ENCODE results near the gene FOXN3.

Gene FOXN3

GRCh38 chr14:89455412-89455811 is 38.4 kb upstream of the FOXN3 start:
- Histone ChIP-seq H3K4me1 (ENCODE audit: control extremely low read depth in 1 of 4, control insufficient read depth in 4 of 4, insufficient read depth in 4 of 4, low read length in 3 of 4) (peaks cover 1 to 21% (median 10%) of the 10 kb centered on the region in 4 experiments), H3K27me3 (replicated peaks in 2 of 5; ENCODE audit: control insufficient read depth in 4 of 5, insufficient read depth in 5 of 5, low read length in 4 of 5) (no peaks in the 10 kb centered on the region), H3K27ac (ENCODE audit: insufficient read depth in 1 of 2, low read depth in 1 of 2, low read length in 2 of 2, poor library complexity in 1 of 2, severe bottlenecking in 2 of 2) (no peak overlapping the region), H3K9me3 (ENCODE audit: control extremely low read depth in 1 of 5, control insufficient read depth in 4 of 5, insufficient read depth in 2 of 5, low read depth in 1 of 5, low read length in 4 of 5) (no peaks in the 10 kb centered on the region), H3K36me3 (ENCODE audit: control insufficient read depth in 4 of 4, insufficient read depth in 4 of 4, low read length in 3 of 4) (peaks cover 0 to 6% (median 5%) of the 10 kb centered on the region in 4 experiments), H3K4me3 (ENCODE audit: control insufficient read depth in 1 of 7, extremely low read depth in 1 of 7, insufficient read depth in 4 of 7, low read depth in 2 of 7, low read length in 6 of 7) (peak overlapping the region in 1 of 7 experiments; percentile 7)
- 18% methylated on average over 8 of the region's 9 CpGs for WGBS (ENCODE audit: insufficient coverage)
- DNase-seq, result peak in 2 of 3 donors; percentile 40 to 60
- ChIA-PET POLR2A (interaction anchor here (0.6 kb wide), 1 partner anchor 26 kb away, joined by 6 read pairs; no protein-coding TSS in a partner anchor), CTCF (interaction anchor here (1.2 to 2.4 kb wide), 3 partner anchors 9 to 174 kb away, joined by 3 to 8 read pairs (median 3); no protein-coding TSS in a partner anchor)

- WGBS (ENCODE audit: insufficient coverage), result 89% methylated on average over 9 of the region's 10 CpGs
- H3K9me3 ChIP-seq (ENCODE audit: control extremely low read depth in 1 of 5, control insufficient read depth in 4 of 5, insufficient read depth in 2 of 5, low read depth in 1 of 5, low read length in 4 of 5), result no peaks in the 10 kb centered on the region
- ChIA-PET CTCF (interaction anchor here (1.3 to 2.4 kb wide), 3 partner anchors 9 to 49 kb away, joined by 3 to 8 read pairs (median 4); no protein-coding TSS in a partner anchor), POLR2A (interaction anchor here (1.1 kb wide), 1 partner anchor 10 kb away, joined by 3 read pairs; no protein-coding TSS in a partner anchor)
- no peaks in the 10 kb centered on the region for H3K27me3 ChIP-seq (replicated peaks in 2 of 5; ENCODE audit: control insufficient read depth in 4 of 5, insufficient read depth in 5 of 5, low read length in 4 of 5)
- H3K27ac ChIP-seq (ENCODE audit: insufficient read depth in 1 of 2, low read depth in 1 of 2, low read length in 2 of 2, poor library complexity in 1 of 2, severe bottlenecking in 2 of 2), result no peak overlapping the region
- DNase-seq, result no peak
- H3K4me3 ChIP-seq (ENCODE audit: control insufficient read depth in 1 of 7, extremely low read depth in 1 of 7, insufficient read depth in 4 of 7, low read depth in 2 of 7, low read length in 6 of 7), result peak overlapping the region in 1 of 7 experiments; percentile 7
- H3K36me3 ChIP-seq (ENCODE audit: control insufficient read depth in 4 of 4, insufficient read depth in 4 of 4, low read length in 3 of 4), result peaks cover 0 to 6% (median 5%) of the 10 kb centered on the region in 4 experiments
- peaks cover 1 to 21% (median 10%) of the 10 kb centered on the region in 4 experiments for H3K4me1 ChIP-seq (ENCODE audit: control extremely low read depth in 1 of 4, control insufficient read depth in 4 of 4, insufficient read depth in 4 of 4, low read length in 3 of 4)
Measured at GRCh38 chr14:89454996-89455395, 38.0 kb upstream of the FOXN3 start.

- Histone ChIP-seq H3K9me3 (ENCODE audit: control extremely low read depth in 1 of 5, control insufficient read depth in 4 of 5, insufficient read depth in 2 of 5, low read depth in 1 of 5, low read length in 4 of 5) (no peaks in the 10 kb centered on the region), H3K27me3 (replicated peaks in 2 of 5; ENCODE audit: control insufficient read depth in 4 of 5, insufficient read depth in 5 of 5, low read length in 4 of 5) (no peaks in the 10 kb centered on the region), H3K27ac (ENCODE audit: insufficient read depth in 1 of 2, low read depth in 1 of 2, low read length in 2 of 2, poor library complexity in 1 of 2, severe bottlenecking in 2 of 2) (no peak overlapping the region), H3K4me1 (ENCODE audit: control extremely low read depth in 1 of 4, control insufficient read depth in 4 of 4, insufficient read depth in 4 of 4, low read length in 3 of 4) (peaks cover 0 to 21% (median 10%) of the 10 kb centered on the region in 4 experiments), H3K36me3 (ENCODE audit: control insufficient read depth in 4 of 4, insufficient read depth in 4 of 4, low read length in 3 of 4) (peaks cover 0 to 6% (median 5%) of the 10 kb centered on the region in 4 experiments), H3K4me3 (ENCODE audit: control insufficient read depth in 1 of 7, extremely low read depth in 1 of 7, insufficient read depth in 4 of 7, low read depth in 2 of 7, low read length in 6 of 7) (no peak overlapping the region)
- no peak for DNase-seq
- ChIA-PET POLR2A (no interaction called here), CTCF (interaction anchor here (1.0 to 2.1 kb wide), 4 partner anchors 14 to 148 kb away, joined by 3 to 5 read pairs (median 4); no protein-coding TSS in a partner anchor)
- 97% methylated on average over 5 of the region's 9 CpGs for WGBS (ENCODE audit: insufficient coverage)
Measured at GRCh38 chr14:89452281-89452680, 35.2 kb upstream of the FOXN3 start.

GRCh38 chr14:89451229-89451628 is 34.2 kb upstream of the FOXN3 start:
- Histone ChIP-seq H3K36me3 (ENCODE audit: control insufficient read depth in 4 of 4, insufficient read depth in 4 of 4, low read length in 3 of 4) (peaks cover 0 to 6% (median 3%) of the 10 kb centered on the region in 4 experiments), H3K9me3 (ENCODE audit: control extremely low read depth in 1 of 5, control insufficient read depth in 4 of 5, insufficient read depth in 2 of 5, low read depth in 1 of 5, low read length in 4 of 5) (no peaks in the 10 kb centered on the region), H3K4me3 (ENCODE audit: control insufficient read depth in 1 of 7, extremely low read depth in 1 of 7, insufficient read depth in 4 of 7, low read depth in 2 of 7, low read length in 6 of 7) (no peak overlapping the region), H3K27ac (ENCODE audit: insufficient read depth in 1 of 2, low read depth in 1 of 2, low read length in 2 of 2, poor library complexity in 1 of 2, severe bottlenecking in 2 of 2) (no peak overlapping the region), H3K4me1 (ENCODE audit: control extremely low read depth in 1 of 4, control insufficient read depth in 4 of 4, insufficient read depth in 4 of 4, low read length in 3 of 4) (peaks cover 2 to 28% (median 15%) of the 10 kb centered on the region in 4 experiments), H3K27me3 (replicated peaks in 2 of 5; ENCODE audit: control insufficient read depth in 4 of 5, insufficient read depth in 5 of 5, low read length in 4 of 5) (no peaks in the 10 kb centered on the region)
- POLR2A ChIA-PET, result no interaction called here
- no peak for DNase-seq
- CTCF ChIA-PET, result interaction anchor here (1.9 to 2.1 kb wide), 2 partner anchors 14 to 15 kb away, joined by 4 to 5 read pairs; no protein-coding TSS in a partner anchor
- 100% methylated on average over 9 of the region's 9 CpGs for WGBS (ENCODE audit: insufficient coverage)

- peaks cover 12 to 48% (median 39%) of the 10 kb centered on the region in 4 experiments for H3K4me1 ChIP-seq (ENCODE audit: control extremely low read depth in 1 of 4, control insufficient read depth in 4 of 4, insufficient read depth in 4 of 4, low read length in 3 of 4)
- WGBS (ENCODE audit: insufficient coverage), result 34% methylated on average over 7 of the region's 14 CpGs
- no peak overlapping the region for H3K27ac ChIP-seq (ENCODE audit: insufficient read depth in 1 of 2, low read depth in 1 of 2, low read length in 2 of 2, poor library complexity in 1 of 2, severe bottlenecking in 2 of 2)
- peak; percentile 46 to 75 (median 65) for DNase-seq
- peaks cover 0 to 6% (median 2%) of the 10 kb centered on the region in 4 experiments for H3K36me3 ChIP-seq (ENCODE audit: control insufficient read depth in 4 of 4, insufficient read depth in 4 of 4, low read length in 3 of 4)
- ChIA-PET POLR2A (interaction anchor here (0.6 kb wide), 1 partner anchor 1491 kb away, joined by 3 read pairs; no protein-coding TSS in a partner anchor), CTCF (interaction anchor here (0.7 to 1.5 kb wide), 3 partner anchors 12 to 139 kb away, joined by 3 read pairs; no protein-coding TSS in a partner anchor)
- H3K9me3 ChIP-seq (ENCODE audit: control extremely low read depth in 1 of 5, control insufficient read depth in 4 of 5, insufficient read depth in 2 of 5, low read depth in 1 of 5, low read length in 4 of 5), result no peaks in the 10 kb centered on the region
- peak overlapping the region in 1 of 7 experiments; percentile 33 for H3K4me3 ChIP-seq (ENCODE audit: control insufficient read depth in 1 of 7, extremely low read depth in 1 of 7, insufficient read depth in 4 of 7, low read depth in 2 of 7, low read length in 6 of 7)
- no peaks in the 10 kb centered on the region for H3K27me3 ChIP-seq (replicated peaks in 2 of 5; ENCODE audit: control insufficient read depth in 4 of 5, insufficient read depth in 5 of 5, low read length in 4 of 5)
Measured at GRCh38 chr14:89447182-89447944, 30.3 kb upstream of the FOXN3 start.

- peaks cover 12 to 54% (median 40%) of the 10 kb centered on the region in 4 experiments for H3K4me1 ChIP-seq (ENCODE audit: control extremely low read depth in 1 of 4, control insufficient read depth in 4 of 4, insufficient read depth in 4 of 4, low read length in 3 of 4)
- no peaks in the 10 kb centered on the region for H3K36me3 ChIP-seq (ENCODE audit: control insufficient read depth in 4 of 4, insufficient read depth in 4 of 4, low read length in 3 of 4)
- ChIA-PET POLR2A (no interaction called here), CTCF (no interaction called here)
- WGBS (ENCODE audit: insufficient coverage), result 100% methylated on average over 2 of the region's 4 CpGs
- no peak overlapping the region for H3K27ac ChIP-seq (ENCODE audit: insufficient read depth in 1 of 2, low read depth in 1 of 2, low read length in 2 of 2, poor library complexity in 1 of 2, severe bottlenecking in 2 of 2)
- peak; percentile 30 to 85 (median 72) for DNase-seq
- no peak overlapping the region for H3K4me3 ChIP-seq (ENCODE audit: control insufficient read depth in 1 of 7, extremely low read depth in 1 of 7, insufficient read depth in 4 of 7, low read depth in 2 of 7, low read length in 6 of 7)
- H3K9me3 ChIP-seq (ENCODE audit: control extremely low read depth in 1 of 5, control insufficient read depth in 4 of 5, insufficient read depth in 2 of 5, low read depth in 1 of 5, low read length in 4 of 5), result no peaks in the 10 kb centered on the region
- H3K27me3 ChIP-seq (replicated peaks in 2 of 5; ENCODE audit: control insufficient read depth in 4 of 5, insufficient read depth in 5 of 5, low read length in 4 of 5), result no peaks in the 10 kb centered on the region
Measured at GRCh38 chr14:89445273-89445973, 28.4 kb upstream of the FOXN3 start.

Data from common myeloid progenitor, CD34-positive (primary cell).